Embryonic facial prominence (tissue), 1 donor: ENCODE data around the gene POLD2.

Experiments
- DNase-seq: peaks from one replicate; pipeline ENCODE4 v3.0.0-alpha.2; 2016; ENCODE audit errors: extremely low spot score

The POLD2 gene

GRCh38 chr7:44065431-44066110 lies 57.8 kb downstream of the POLD2 start, which contains the start of gene PGAM2:
PGAM2 (minus strand) TSS chr7:44065567; CDS start chr7:44065529, 38 bp downstream.
- DNase-seq = no peak

GRCh38 chr7:44064791-44065430 lies 58.4 kb downstream of the POLD2 start:
- DNase-seq = no peak
